Heart right ventricle (tissue), 16 donors: ENCODE results near the gene TRIP13. TPM values are rescaled to one million over a fixed set of nuclear protein-coding genes. Genes with fewer than 3 reads are reported as not detected.
"Not testable (repeated sequence)": the region's sequence is repeated elsewhere in the genome, so short reads cannot be mapped to it uniquely, and the experiment has no call there.

Experiments
- ATAC-seq, 8 donors: fragments of 200-7000 bp; cut with Tn5 transposase; one replicate each; pipeline ENCODE4 v1.9.1; 2020; ENCODE audit warnings: mild to moderate bottlenecking in 8 of 8, moderate library complexity in 8 of 8, moderate number of reproducible peaks in 1 of 8
- DNase-seq, 2 donors: peaks; one replicate each; pipeline ENCODE4 v3.0.0-alpha.2; 2020
- H3K27ac ChIP-seq, 10 donors: fragments of 200-600 bp; sonication (generic) in 2 of 10; one replicate each; pipeline versions ENCODE4 v1.5.0 to v1.8.0; 2020 to 2022; ENCODE audit warnings: mild to moderate bottlenecking in 3 of 10
- H3K27me3 ChIP-seq, 7 donors: fragments of 200-600 bp; one replicate each; pipeline ENCODE4 v1.8.0; 2021 to 2022; ENCODE audit warnings: mild to moderate bottlenecking in 2 of 7
- H3K36me3 ChIP-seq, 9 donors: fragments of 200-600 bp; sonication (generic) in 1 of 9; one replicate each; pipeline versions ENCODE4 v1.5.0 to v1.8.0; 2020 to 2022; ENCODE audit warnings: mild to moderate bottlenecking in 2 of 9
- H3K4me1 ChIP-seq, 9 donors: fragments of 200-600 bp; sonication (generic) in 1 of 9; one replicate each; pipeline versions ENCODE4 v1.5.0 to v1.8.0; 2020 to 2022; ENCODE audit warnings: mild to moderate bottlenecking in 4 of 9
- H3K4me3 ChIP-seq, 10 donors: fragments of 200-600 bp; sonication (generic) in 2 of 10; one replicate each; pipeline versions ENCODE4 v1.5.0 to v1.8.0; 2020 to 2022; ENCODE audit warnings: mild to moderate bottlenecking in 7 of 10, moderate library complexity in 2 of 10
- H3K9me3 ChIP-seq, 11 donors: fragments of 200-600 bp in 10 of 11; sonication (generic) in 2 of 11; one replicate each; pipeline versions ENCODE4 v1.5.0 to v1.8.0; 2013 to 2022; ENCODE audit warnings: mild to moderate bottlenecking in 2 of 11, control low read depth in 1 of 11, moderate library complexity in 1 of 11
- WGBS, 2 donors: extraction: QIAGEN DNeasy Blood & Tissue Kit; methylation state at CpG; one replicate each; pipeline ENCODE4 v1.1.7; 2013; ENCODE audit warnings: inconsistent platforms in 1 of 2; 5-methylcytosine and 5-hydroxymethylcytosine counted together
- intact Hi-C, 10 donors: fragments of 100-400 bp; cut with DNase I; formaldehyde crosslinking; loops; one replicate each; pipeline versions ENCODE4 v1.11.1 to v1.14.2; 2022
- polyA plus RNA-seq, 2 donors: library from polyadenylated mRNA; stranded (reverse); fragments of 200-250 nt; gene quantifications; one replicate each; pipeline ENCODE4 v1.2.3, GENCODE V29; 2013
- total RNA-seq, 10 donors: library from RNA; stranded (reverse); fragmentation: NEBNext Ultra II Directional in 3 of 10; extraction: Animal tissue kit (Norgen Biotek cat#: 25700) in 3 of 10; gene quantifications; one replicate each; pipeline versions ENCODE4 v1.2.1 to v1.2.4, GENCODE V29; 2021 to 2023
- TF ChIP-seq, protein P1 (sequence below), 9 donors: fragments of 200-600 bp; sonication (generic) in 2 of 9; IDR thresholded peaks; one replicate each; pipeline versions ENCODE4 v1.5.0 to v1.8.0; 2021 to 2022; ENCODE audit warnings: antibody characterized with exemption in 9 of 9, mild to moderate bottlenecking in 5 of 9, moderate library complexity in 1 of 9
- donor health status: Arrhythmogenic right ventricular cardiomyopathy.
- donor health status: ischemic (EF 13 %, LVEDD 7.1; RV severe dilation, severe dysfunction).
- donor health status: healthy with polysubstance abuse.
- donor health status: DM: no; HTN: yes; CAD: no.
- donor health status: DM: no; HTN: no; CAD: no.
- donor health status: ischemic (EF 25% LVEDD 6.9; RV normal size, moderate dysfunction).
- donor health status: ischemic (EF 25% LVEDD 5.7; RV mildly dilated, moderate dysfunction).
- donor health status: healthy.
- donor health status: DM: yes; HTN: yes; CAD: no.
- donor health status: Ischemic cardiomyopathy.
- donor health status: ischemic (EF 35%, LVEDD 5.7; RV mildly dilated, moderate dysfunction).
- donor health status: nonischemic (EF 11% LVEDD 7.7; RV severe dilation, severe dysfunction).
- donor health status: DM: yes; HTN: yes; CAD: no.
- donor health status: PGD.
- donor health status: ischemic (EF 29% LVEDD 5.4; RV normal size, mild dysfunction).
- donor health status: nonischemic (EF 23%, LVEDD 6.1; RV moderate dilation, normal function).

The TRIP13 gene
- total and polyA plus RNA-seq, 12 donors, result 0.22 to 2.8 (median 0.86) TPM; not detected in 1

DNA sequence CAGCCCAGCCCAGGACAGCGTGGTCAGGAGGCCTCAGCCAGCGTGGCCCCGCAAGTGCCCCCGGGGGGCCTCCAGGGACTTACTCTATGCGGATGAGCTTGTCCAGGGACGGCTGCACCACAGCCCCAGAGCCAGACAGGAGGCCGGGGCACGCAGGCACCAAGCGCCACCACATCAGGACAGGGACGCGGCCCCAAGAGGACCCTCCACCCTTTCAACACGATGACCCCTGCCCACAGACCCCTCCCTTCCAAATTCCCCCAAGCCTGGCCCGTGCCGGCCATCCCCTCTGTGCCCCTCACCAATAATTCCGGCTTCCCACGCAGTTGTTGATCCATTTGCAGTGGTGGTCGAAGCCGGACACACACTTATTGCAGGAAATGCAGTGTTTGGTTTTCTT, 45.5 kb upstream of the TRIP13 start:
- DNase-seq, H3K9me3 ChIP-seq, H3K36me3 ChIP-seq, H3K27ac ChIP-seq, H3K4me3 ChIP-seq, H3K4me1 ChIP-seq: not testable (repeated sequence)
- WGBS, 2 donors, result 95 to 97% methylated on average over 6 to 8 of the region's 18 CpGs
- ATAC-seq, result peak in 1 of 8 donors; percentile 3
- intact Hi-C loops, result loop anchor here in 6 of 10 donors (5.0 to 10.0 kb wide), 2 partner anchors 90 to 92 kb away; no protein-coding TSS in a partner anchor
- peaks cover 0 to 20% (median 11%) of the 10 kb centered on the region in 7 donors for H3K27me3 ChIP-seq

DNA sequence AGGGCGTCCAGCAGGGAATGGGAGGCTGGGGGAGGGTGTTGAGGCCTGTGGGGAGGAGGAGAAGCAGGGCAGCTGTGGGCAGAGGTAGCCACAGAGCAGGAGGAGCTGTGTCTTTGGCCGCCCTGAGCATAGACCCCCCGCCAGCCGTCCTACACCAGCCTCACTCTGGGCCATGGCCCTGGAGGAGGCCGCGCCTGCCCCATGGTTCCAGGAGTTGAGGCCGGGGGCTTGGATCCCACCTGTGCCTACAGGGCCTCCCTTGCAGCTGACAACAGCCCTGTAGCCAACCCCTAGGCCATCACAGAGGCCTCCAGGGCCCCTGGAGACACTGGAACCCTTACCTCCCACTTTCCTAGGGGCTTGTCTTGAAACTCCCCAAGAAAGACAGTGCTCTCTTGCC, 44.9 kb upstream of the TRIP13 start:
- ATAC-seq, H3K36me3 ChIP-seq, DNase-seq, H3K27ac ChIP-seq, H3K9me3 ChIP-seq, H3K4me3 ChIP-seq, H3K4me1 ChIP-seq: not testable (repeated sequence)
- intact Hi-C loops, result loop anchor here in 6 of 10 donors (5.0 to 10.0 kb wide), 2 partner anchors 90 to 93 kb away; no protein-coding TSS in a partner anchor
- WGBS, 2 donors, result 93 to 97% methylated on average over 6 of the region's 7 CpGs
- H3K27me3 ChIP-seq, result peaks cover 0 to 20% (median 11%) of the 10 kb centered on the region in 7 donors

DNA sequence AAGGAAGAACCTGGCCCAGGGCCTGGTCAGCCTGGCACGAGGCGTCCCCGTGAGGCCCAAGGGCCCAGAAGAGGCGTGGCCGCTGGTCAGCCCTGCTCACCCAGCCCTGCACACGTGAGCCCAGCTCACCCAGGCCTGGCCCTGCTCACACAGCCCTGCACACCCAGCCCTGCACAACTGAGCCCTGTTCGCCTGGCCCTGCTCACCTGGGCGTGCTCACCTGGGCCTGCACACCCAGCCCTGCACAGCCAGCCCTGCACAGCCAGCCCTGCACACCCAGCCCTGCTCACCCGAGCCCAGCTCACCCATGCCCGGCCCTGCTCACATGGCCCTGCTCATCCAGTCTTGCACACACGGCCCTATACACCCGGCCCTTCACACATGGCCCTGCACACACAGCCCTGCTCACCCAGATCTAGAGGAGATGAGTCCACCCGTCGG, 44.0 kb upstream of the TRIP13 start:
- peak in 1 of 2 donors; percentile 25 for DNase-seq
- 80 to 91% methylated on average over 14 of the region's 14 CpGs for WGBS, 2 donors
- intact Hi-C loops, result loop anchor here in 6 of 10 donors (5.0 to 10.0 kb wide), 2 partner anchors 91 to 94 kb away; no protein-coding TSS in a partner anchor
- H3K4me3 ChIP-seq, result no peak overlapping the region
- peaks cover 0 to 6% (median 0%) of the 10 kb centered on the region in 9 donors for H3K4me1 ChIP-seq
- TF ChIP-seq, protein P1, sequence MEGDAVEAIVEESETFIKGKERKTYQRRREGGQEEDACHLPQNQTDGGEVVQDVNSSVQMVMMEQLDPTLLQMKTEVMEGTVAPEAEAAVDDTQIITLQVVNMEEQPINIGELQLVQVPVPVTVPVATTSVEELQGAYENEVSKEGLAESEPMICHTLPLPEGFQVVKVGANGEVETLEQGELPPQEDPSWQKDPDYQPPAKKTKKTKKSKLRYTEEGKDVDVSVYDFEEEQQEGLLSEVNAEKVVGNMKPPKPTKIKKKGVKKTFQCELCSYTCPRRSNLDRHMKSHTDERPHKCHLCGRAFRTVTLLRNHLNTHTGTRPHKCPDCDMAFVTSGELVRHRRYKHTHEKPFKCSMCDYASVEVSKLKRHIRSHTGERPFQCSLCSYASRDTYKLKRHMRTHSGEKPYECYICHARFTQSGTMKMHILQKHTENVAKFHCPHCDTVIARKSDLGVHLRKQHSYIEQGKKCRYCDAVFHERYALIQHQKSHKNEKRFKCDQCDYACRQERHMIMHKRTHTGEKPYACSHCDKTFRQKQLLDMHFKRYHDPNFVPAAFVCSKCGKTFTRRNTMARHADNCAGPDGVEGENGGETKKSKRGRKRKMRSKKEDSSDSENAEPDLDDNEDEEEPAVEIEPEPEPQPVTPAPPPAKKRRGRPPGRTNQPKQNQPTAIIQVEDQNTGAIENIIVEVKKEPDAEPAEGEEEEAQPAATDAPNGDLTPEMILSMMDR (IDR thresholded peaks at IDR 0.05), result no peak
- no peaks in the 10 kb centered on the region for H3K9me3 ChIP-seq
- peak in 3 of 8 donors; percentile 5 to 13 (median 6) for ATAC-seq
- peaks cover 0 to 20% (median 11%) of the 10 kb centered on the region in 7 donors for H3K27me3 ChIP-seq
- no peaks in the 10 kb centered on the region for H3K36me3 ChIP-seq
- H3K27ac ChIP-seq, result no peak overlapping the region

DNA sequence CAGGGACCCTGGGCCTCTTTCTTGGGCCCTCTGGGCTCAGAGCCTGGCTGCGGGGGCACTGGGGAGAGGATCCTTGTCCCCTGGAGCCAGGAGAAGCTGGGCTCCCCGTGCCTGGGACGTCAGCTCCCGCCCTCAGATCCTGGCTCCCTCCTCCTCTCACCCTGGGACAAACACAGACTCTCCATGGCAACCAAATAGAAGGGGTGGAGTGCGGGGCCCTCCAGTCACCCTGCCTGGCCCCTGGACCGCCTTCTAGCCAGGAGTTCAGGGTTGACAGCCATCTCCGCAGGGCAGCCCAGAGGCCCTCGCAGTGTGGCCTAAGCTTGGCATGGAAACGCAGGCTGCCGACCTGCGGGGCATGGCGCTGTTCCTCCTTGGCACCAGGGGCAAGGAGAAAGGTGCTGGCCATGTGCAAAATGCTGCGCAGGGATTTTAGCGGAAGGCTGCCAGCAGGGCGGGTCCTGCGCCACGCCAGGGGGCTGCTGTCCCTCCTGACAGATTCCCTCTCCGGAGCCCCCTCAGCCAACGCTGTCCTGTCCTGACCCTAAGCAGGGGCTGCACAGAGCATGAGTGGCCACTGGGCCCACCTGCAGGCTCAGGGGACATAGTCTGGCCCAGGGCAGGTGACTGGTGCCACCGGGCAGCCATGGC, 42.9 kb upstream of the TRIP13 start:
- H3K27ac ChIP-seq, result peak overlapping the region in 6 of 10 donors; percentile 15 to 65 (median 46)
- H3K36me3 ChIP-seq, result no peaks in the 10 kb centered on the region
- intact Hi-C loops, result loop anchor here in 6 of 10 donors (5.0 to 10.0 kb wide), 2 partner anchors 92 to 95 kb away; no protein-coding TSS in a partner anchor
- H3K9me3 ChIP-seq, result no peaks in the 10 kb centered on the region
- DNase-seq (peak; percentile 44 to 47), ATAC-seq (peak; percentile 49 to 92 (median 80))
- 62 to 65% methylated on average over 20 of the region's 20 CpGs for WGBS, 2 donors
- peak overlapping the region in 9 of 10 donors; percentile 4 to 43 (median 31) for H3K4me3 ChIP-seq
- TF ChIP-seq, protein P1 (IDR thresholded peaks at IDR 0.05), result no peak
- peaks cover 0 to 20% (median 11%) of the 10 kb centered on the region in 7 donors for H3K27me3 ChIP-seq
- H3K4me1 ChIP-seq, result peaks cover 0 to 6% (median 0%) of the 10 kb centered on the region in 9 donors

DNA sequence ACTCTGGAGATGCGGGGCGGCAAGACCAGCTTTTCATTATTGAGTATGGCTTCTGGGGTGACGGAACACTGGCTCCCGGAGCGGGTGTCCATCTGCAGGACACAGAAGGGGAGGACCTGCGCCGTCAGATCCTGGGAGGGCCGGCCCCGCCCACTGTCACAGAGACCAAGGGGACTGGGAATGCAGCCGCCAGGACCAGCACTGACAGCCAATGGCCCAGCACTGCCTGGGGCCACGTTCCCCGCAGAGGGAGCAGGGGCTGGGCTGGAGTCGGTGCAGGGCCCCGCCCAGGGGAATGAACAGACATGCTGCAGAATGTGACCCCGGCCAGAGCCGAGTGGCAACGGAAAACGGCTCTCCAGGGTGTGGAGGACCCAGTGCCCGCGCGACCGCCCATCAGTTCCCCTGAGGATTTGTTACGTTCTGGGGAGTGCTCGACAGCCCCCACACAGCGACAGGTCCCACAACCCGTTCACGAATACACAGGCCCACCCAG, 42.1 kb upstream of the TRIP13 start, which contains the start of gene ZDHHC11:
TSS of gene ZDHHC11 (minus strand) at position 476 of the 496 bp plus-strand sequence. CDS start at position 92, 384 bp downstream.
- 53 to 59% methylated on average over 27 of the region's 27 CpGs for WGBS, 2 donors
- TF ChIP-seq, protein P1 (IDR thresholded peaks at IDR 0.05), result no peak
- peaks cover 0 to 6% (median 0%) of the 10 kb centered on the region in 9 donors for H3K4me1 ChIP-seq
- H3K9me3 ChIP-seq, result no peaks in the 10 kb centered on the region
- DNase-seq, result peak; percentile 44 to 75
- H3K27ac ChIP-seq, result peak within 1 kb of the TSS in 6 of 10 donors; percentile 15 to 65 (median 46)
- intact Hi-C loops, result no loop called here
- H3K4me3 ChIP-seq, result peak within 1 kb of the TSS in 9 of 10 donors; percentile 4 to 43 (median 31)
- peaks cover 0 to 20% (median 11%) of the 10 kb centered on the region in 7 donors for H3K27me3 ChIP-seq
- H3K36me3 ChIP-seq, result no peaks in the 10 kb centered on the region
- peak; percentile 29 to 85 (median 72) for ATAC-seq
